Dermis lymphatic vessel endothelial cell (primary cell): ENCODE measurements around the gene MSLN. TPM values are rescaled to one million over a fixed set of nuclear protein-coding genes. Genes with fewer than 3 reads are reported as not detected.

ENCODE experiments used
- total RNA-seq: library from RNA; depleted of rRNA; stranded (reverse); fragments of >200 nt; gene quantifications from 2 replicates; pipeline ENCODE4 v1.2.1, GENCODE V29; 2014

Gene MSLN
- total RNA-seq = 0.17 TPM in 1 of 2 replicates, not detected in the other

DNA sequence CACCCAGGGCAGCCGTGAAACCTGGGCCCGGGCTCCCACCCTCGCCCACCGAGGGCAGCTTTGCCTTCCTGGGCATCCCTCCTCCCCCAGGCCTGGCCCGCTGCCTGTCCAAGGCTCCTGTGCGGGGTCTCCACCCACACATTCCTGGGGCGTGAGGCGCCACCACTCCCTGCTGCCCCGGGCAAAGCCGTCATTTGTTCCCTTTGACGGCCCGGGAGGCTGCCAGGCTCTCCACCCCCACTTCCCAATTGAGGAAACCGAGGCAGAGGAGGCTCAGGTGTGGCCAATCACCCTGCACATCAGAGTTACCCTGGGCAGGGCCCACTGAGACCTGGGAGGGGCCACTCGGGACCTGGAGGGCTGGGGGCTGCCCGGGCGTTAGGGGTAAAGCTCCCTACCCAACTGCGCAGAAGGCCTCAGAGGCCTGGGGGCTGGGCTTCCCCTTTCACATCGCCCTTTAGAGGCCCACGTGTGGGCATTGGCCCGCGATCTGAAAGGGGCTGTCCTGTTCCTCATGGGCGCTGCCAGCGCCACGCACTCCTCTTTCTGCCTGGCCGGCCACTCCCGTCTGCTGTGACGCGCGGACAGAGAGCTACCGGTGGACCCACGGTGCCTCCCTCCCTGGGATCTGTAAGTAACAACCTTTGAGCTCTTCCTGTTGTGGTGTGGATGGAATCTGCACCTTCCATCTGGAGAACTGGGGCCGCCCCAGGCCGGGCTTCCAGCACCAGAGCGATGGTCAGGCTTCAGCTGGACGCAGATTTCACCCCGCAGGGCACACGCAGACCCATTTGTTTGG is at the start of gene MSLN:
TSS of gene MSLN (plus strand) at position 190 of the 799 bp plus-strand sequence. CDS start 1,947 bp downstream, outside the sequence.

DNA sequence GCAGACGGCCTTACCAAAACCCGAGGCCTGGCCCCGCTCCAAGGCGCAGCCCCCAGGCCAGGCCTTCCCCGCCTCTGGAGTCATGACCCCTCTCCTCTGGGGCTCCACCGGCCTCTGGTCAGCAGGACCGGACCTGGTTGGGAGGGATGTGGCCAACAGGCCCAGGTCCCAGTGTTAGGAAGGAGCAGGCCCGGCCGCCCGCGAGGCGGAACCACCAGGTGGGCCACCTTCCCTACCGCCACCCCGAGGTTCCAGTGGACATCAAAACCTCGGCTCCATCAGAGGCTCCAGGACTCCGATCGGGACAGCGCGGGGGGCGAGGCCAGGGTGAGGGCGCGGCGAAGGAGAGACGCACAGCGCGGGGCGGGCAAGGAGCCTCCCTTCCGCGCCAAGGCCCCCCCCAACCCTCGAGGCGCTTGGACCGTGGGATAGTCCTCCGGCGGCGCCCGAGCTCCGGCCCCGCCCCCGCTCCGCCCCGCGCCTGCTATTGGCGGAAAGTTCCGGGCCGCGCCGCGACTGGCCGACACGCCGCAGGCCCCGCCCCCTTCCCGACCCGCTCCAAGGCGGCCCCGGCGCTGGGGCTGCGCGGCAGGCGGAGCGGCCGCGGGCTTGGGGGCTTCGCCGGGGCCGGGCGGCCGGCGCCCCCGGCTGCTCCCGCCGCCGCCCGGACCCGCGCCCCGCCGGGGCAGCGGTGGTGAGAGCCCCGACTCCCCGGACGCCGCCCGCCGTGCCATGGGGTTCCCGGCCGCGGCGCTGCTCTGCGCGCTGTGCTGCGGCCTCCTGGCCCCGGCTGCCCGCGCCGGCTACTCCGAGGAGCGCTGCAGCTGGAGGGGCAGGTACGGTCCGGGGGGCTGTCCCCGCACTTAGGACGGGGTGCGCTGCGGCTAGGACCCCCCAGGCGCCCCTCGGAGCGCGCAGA is 45.7 kb upstream of the MSLN start, which contains the start of gene METRN:
TSS of gene METRN (plus strand) at position 561 of the 919 bp plus-strand sequence. CDS start at position 733, 172 bp downstream.

DNA sequence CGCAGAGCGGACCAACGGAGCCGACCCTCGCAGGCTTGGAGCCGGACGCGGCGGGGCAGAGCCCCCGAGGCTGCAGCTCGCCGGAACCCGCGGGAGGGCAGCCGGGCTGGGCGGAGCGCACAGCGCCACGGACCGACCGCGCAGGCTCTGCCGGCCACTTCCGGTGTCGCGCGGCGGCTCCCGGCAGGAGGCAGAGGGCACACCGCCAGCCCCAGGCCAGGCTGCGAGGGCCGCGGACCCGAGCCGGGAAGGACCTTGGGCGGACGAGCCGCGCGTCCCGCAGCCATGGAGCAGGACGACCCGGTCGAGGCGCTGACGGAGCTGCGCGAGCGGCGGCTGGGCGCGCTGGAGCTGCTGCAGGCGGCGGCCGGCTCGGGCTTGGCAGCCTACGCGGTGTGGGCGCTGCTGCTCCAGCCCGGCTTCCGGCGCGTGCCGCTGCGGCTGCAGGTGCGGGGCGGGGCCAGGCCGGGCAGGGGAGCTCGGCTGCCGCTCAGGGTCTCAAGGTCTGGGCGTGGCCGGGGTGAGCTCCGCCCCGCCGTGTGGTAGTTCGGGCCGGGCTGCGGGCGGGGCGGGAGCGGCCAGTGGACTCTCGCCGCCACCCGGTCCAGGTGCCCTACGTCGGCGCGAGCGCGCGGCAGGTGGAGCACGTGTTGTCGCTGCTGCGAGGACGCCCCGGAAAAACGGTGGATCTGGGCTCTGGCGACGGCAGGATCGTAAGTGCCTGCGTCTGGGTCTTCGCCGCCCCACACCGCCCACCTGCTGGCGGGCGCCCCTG is 39.4 kb upstream of the MSLN start, which contains the start of gene ANTKMT:
TSS of gene ANTKMT (plus strand) at position 157 of the 775 bp plus-strand sequence. CDS start at position 286, 129 bp downstream.

DNA sequence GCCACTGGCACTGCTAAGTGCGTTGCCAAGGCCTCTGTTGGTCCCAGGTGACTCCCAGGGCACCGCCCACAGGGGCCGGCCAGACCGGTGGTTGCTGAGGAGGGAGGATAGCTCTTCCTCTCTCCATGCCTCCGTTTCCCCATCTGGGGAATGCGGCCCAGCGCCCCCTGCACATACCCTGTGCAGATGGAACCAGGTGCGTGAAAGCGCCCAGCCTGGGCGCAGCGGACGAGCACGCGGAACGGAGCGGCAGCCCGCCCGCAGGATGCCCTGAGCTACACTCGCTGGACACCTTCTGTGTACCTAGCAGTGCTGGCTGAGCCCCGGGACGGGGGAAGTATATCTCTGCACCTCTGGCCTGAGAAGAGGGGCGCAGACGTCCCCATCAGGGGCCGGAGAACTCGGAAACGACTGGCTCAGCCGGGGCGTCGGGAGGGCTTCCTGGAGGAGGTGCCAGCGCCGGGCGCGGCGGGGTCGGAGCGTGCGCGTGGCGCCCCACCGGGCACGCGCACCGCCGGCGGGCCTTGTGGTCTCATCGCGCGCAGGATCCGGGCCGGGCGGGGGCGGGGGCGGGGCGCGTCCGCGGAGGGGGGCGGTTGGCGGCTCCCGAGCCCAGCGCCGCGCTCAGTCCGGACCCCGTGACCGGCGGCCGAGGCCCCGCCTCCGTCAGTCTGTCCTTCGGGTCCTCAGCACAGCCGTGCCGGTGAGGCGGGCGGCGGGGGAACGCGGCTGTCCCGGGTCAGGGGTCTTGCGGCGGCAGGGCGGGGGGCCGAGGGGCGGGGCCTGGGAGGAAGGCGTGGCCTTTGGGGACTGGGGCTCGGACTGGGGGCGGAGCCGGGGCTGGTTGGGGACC is 33.9 kb upstream of the MSLN start, which contains the start of the genes CCDC78 and HAGHL:
TSS of gene CCDC78 (minus strand) at position 6 of the 853 bp plus-strand sequence. CDS start 76 bp downstream, outside the sequence.
TSS of gene HAGHL (plus strand) at position 669 of the 853 bp plus-strand sequence. CDS start 404 bp downstream, outside the sequence.

DNA sequence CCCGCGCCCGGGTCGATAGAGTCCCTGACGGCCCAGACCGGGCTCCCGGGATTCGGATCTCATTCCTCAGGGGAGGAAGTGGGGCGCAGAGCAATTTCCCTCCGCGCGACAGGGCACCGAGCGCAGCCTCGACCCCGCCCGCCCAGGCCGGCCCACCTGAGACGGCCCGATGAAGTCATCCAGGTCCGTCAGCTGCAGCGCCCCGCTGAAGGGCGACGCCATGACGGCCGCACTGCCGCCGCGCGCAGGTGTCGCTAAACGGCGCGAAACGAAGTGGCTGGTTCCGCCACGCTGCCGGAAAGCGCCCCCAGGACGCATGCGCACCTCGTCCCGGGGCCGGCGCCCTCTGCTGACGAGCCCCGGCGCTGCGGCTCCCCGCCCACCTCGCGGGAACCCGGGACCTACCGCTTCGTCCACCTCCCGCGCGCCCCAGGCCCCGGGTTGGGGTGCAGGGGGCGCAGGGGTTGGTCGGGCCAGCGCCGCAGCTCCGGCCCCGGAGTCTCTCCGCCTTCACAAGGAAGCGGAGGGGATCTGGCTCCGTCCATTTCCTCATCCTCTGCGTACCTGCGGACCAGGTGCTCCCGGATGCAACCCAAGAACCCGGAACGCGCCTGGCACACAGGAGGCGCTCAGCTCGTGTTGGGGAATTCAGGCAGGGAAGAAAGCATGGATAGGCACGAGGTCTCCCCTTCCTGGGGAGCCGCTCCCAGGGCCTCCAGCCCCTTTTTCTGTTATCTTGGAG is 19.6 kb upstream of the MSLN start, which contains the start of gene CIAO3:
TSS of gene CIAO3 (minus strand) at position 234 of the 742 bp plus-strand sequence. CDS start at position 222, 12 bp downstream.

DNA sequence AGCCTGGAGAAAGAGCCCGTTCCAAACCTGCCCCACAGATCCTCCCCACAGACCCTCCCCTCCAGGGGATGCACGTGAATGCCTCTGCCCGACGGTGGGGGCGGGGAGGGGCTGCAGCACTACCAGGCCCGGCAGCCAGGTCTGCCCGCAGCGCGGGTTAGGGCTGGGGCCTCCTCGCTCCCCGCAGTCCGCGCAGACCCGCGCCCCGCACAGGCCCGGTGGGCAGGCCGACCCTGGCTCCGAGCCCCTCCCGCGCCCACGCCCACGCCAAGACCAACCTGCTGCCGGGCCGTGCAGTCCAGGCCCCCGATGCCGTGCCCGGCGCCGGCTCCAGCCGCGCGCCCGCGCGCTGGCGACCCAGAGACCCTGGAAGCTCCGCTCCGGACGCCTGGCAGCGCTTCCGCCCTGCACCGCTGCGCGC is 27.5 kb downstream of the MSLN start, which contains the start of gene RPUSD1:
TSS of gene RPUSD1 (minus strand) at position 404 of the 421 bp plus-strand sequence. CDS start 644 bp downstream, outside the sequence.

DNA sequence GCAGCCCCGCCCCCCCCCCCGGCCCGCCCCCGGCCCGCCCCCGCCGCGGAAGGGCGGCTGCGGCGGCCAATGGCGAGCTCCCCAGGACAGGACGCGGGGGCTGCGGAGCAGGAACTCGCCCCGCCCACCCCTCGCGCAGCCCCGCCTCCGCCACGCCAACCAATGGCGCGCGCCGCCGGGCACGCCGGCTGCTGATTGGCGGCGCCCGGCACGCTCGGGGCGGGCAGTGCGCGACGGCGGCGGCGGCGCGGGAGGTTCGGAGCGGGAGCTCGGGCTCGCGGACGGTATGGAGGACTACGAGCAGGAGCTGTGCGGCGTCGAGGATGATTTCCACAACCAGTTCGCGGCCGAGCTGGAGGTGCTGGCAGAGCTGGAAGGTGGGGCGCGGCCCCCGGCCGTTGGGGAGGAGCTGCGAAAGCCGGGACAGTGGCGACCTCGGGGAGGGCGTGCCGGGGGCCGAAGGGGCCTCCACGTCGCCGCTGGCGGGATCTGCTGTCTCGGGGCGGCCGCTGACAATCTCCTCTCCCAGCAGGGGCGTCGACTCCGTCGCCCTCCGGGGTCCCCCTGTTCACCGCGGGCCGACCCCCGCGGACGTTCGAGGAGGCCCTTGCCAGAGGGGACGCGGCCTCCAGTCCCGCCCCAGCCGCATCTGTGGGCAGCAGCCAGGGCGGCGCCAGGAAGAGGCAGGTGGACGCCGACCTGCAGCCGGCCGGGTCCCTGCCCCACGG is 28.0 kb downstream of the MSLN start, which contains the start of gene CHTF18:
TSS of gene CHTF18 (plus strand) at position 222 of the 728 bp plus-strand sequence. CDS start at position 287, 65 bp downstream.

DNA sequence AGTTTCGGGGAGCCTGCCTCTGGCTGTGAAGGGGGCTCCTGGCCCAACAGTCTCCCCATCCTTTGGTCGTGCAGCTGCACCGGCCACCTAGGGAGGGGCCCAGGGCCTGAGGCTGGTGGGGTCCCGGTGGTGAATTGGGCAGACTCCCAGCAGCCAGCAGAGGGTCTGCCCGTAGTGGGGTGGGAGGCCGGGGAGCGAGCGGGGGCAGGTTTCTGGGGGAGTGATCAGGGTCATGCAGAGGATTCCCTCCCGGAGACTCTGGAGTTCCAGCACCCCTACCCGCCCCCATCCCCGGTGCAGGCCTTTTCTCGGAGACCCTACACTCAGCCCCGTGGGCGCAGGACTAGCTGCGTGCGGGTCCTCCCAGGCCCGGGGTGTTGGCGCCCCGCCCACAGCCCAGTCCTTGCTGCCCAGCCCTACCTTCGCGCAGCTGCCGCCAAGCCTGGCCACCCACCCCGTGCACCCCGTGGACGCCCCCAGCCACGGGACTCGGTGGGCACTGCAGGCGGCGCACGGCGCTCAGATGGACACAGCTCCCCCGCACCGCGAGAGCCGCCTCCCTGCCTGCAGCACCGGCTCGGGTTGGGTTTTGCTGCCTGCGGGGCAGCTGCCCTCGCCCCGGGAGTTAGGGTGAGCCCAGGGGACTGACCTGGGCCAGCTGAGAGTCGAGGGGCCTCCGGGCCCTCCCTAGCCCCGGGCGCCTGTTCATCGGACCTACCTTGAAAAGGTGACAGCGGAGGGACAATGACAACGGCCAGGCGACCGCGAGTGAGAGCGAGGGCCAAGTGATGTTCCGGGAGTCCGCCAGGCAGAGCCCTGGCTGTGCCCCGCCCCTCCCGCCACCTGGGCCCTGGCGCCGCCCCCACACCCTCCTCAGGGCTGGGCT is 39.7 kb downstream of the MSLN start, which contains the start of gene GNG13:
TSS of gene GNG13 (minus strand) at position 787 of the 886 bp plus-strand sequence. CDS start 1,657 bp downstream, outside the sequence.

Other genes starting within 250 kb of the MSLN start
- gene CAPN15, start 233.0 kb upstream of the MSLN start, total RNA-seq = 18.3 and 25.2 TPM in 2 replicates
- not detected in 2 replicates for gene PRR35, start 200.3 kb upstream of the MSLN start, total RNA-seq
- 2.2 and 2.3 TPM in 2 replicates for gene NHLRC4, start 193.7 kb upstream of the MSLN start, total RNA-seq
- gene PIGQ, start 190.8 kb upstream of the MSLN start, total RNA-seq = 15.1 and 15.9 TPM in 2 replicates
- gene RAB40C, start 170.7 kb upstream of the MSLN start, total RNA-seq = 9.2 and 10.9 TPM in 2 replicates
- gene WFIKKN1, start 129.7 kb upstream of the MSLN start, total RNA-seq = under 0.01 and 0.09 TPM in 2 replicates
- 46.4 and 47.7 TPM in 2 replicates for gene METTL26, start 124.4 kb upstream of the MSLN start, total RNA-seq
- gene MCRIP2, start 118.9 kb upstream of the MSLN start, total RNA-seq = 6.9 and 9.4 TPM in 2 replicates
- gene WDR90, start 111.4 kb upstream of the MSLN start, total RNA-seq = 6.2 and 6.4 TPM in 2 replicates
- 23.5 and 23.8 TPM in 2 replicates for gene RHOT2, start 92.6 kb upstream of the MSLN start, total RNA-seq
- gene RHBDL1, start 85.1 kb upstream of the MSLN start, total RNA-seq = 0.17 TPM in 1 of 2 replicates, not detected in the other
- 71.7 and 89.8 TPM in 2 replicates for gene STUB1, start 80.3 kb upstream of the MSLN start, total RNA-seq
- gene JMJD8, start 76.4 kb upstream of the MSLN start, total RNA-seq = 17.9 and 18.5 TPM in 2 replicates
- gene WDR24, start 70.3 kb upstream of the MSLN start, total RNA-seq = 1.7 and 2.5 TPM in 2 replicates
- gene FBXL16, start 54.9 kb upstream of the MSLN start, total RNA-seq = under 0.01 and 0.09 TPM in 2 replicates
- 14.1 and 27.2 TPM in 2 replicates for gene METRN, start 45.6 kb upstream of the MSLN start, total RNA-seq
- 12.2 and 13.8 TPM in 2 replicates for gene ANTKMT, start 39.6 kb upstream of the MSLN start, total RNA-seq
- 0.22 and 0.34 TPM in 2 replicates for gene CCDC78, start 34.3 kb upstream of the MSLN start, total RNA-seq
- 4.6 and 4.7 TPM in 2 replicates for gene HAGHL, start 33.6 kb upstream of the MSLN start, total RNA-seq
- gene CIAO3, start 19.7 kb upstream of the MSLN start, total RNA-seq = 23.0 and 30.9 TPM in 2 replicates
- 19.3 and 19.5 TPM in 2 replicates for gene RPUSD1, start 27.6 kb downstream of the MSLN start, total RNA-seq
- 3.1 and 3.3 TPM in 2 replicates for gene CHTF18, start 27.9 kb downstream of the MSLN start, total RNA-seq
- not detected in 2 replicates for gene GNG13, start 40.0 kb downstream of the MSLN start, total RNA-seq
- 6.1 and 8.2 TPM in 2 replicates for gene LMF1, start 210.2 kb downstream of the MSLN start, total RNA-seq
- gene SOX8, start 221.0 kb downstream of the MSLN start, total RNA-seq = 0.33 and 0.34 TPM in 2 replicates